ENCODE results near the gene BST2. TPM values are rescaled to one million over a fixed set of nuclear protein-coding genes. Genes with fewer than 3 reads are reported as not detected.

Gene BST2
- total and polyA plus RNA-seq, 9 of the 15 experiments (the other 6 are each of a cell fraction or from before 2014, with no cell fraction given): 11.2 to 232 (median 151) TPM

GRCh38 chr19:17402982-17403855 is 2.2 kb downstream of the BST2 start:
- H3K9me1 ChIP-seq (ENCODE audit: control insufficient read depth, insufficient read depth, low read length): no peaks in the 10 kb centered on the region
- 18% methylated on average over 16 of the region's 36 CpGs for WGBS (ENCODE audit: insufficient coverage, low coverage, missing lambda C conversion rate)
- peak overlapping the region; percentile 41 to 93; a peak in 3 of 4 replicates for H3K9ac ChIP-seq (ENCODE audit: insufficient read depth in 1 of 2, low read depth in 2 of 2, low read length in 2 of 2)
- BruUV-seq (replicated peaks): TSS peak; percentile 55
- peak; percentile 62 for ATAC-seq
- H3K9me3 ChIP-seq (replicated peaks; ENCODE audit: control insufficient read depth, insufficient read depth, low read depth, low read length): no peaks in the 10 kb centered on the region
- peaks cover 34% of the 10 kb centered on the region; the same call in 2 of the 3 replicates for H3K36me3 ChIP-seq (ENCODE audit: control insufficient read depth, insufficient read depth, low read length)
- POLR2A ChIA-PET: interaction anchor here (0.5 to 1.0 kb wide), 4 partner anchors 16 to 924 kb away, joined by 3 read pairs; partner anchors contain the start of gene MVB12A
- peaks cover 62% of the 10 kb centered on the region for H3K79me2 ChIP-seq (ENCODE audit: control insufficient read depth, insufficient read depth, low read length)
- peak overlapping the region; percentile 69; the same call in 2 of the 3 replicates for H3K27ac ChIP-seq (ENCODE audit: extremely low read depth, low read depth, low read length)
- in situ Hi-C loops (cut with MboI): no loop called here
- FAIRE-seq: peak; percentile 46
- H4K20me1 ChIP-seq (replicated peaks; ENCODE audit: control insufficient read depth, insufficient read depth, low read length): 0 out of 2 replicates have a peak, but pooled peaks cover 3% of the 10 kb centered on the region
- peak; percentile 67 to 98 (median 97) for DNase-seq (ENCODE audit: extremely low read depth in 1 of 4, low spot score in 3 of 4)
- intact Hi-C loops (cut with micrococcal nuclease): no loop called here
- H3K27me3 ChIP-seq (ENCODE audit: control insufficient read depth in 2 of 2, insufficient read depth in 2 of 2, low read length in 2 of 2): no peaks in the 10 kb centered on the region
- peak overlapping the region; percentile 92 for H3K4me2 ChIP-seq (ENCODE audit: insufficient read depth, low read length)
- H3K4me3 ChIP-seq: peak overlapping the region; percentile 53
- peaks cover 21 to 44% of the 10 kb centered on the region in 2 experiments; a peak in 4 of 5 replicates for H3K4me1 ChIP-seq (replicated peaks in 1 of 2; ENCODE audit: control insufficient read depth in 2 of 2, insufficient read depth in 2 of 2, low read length in 2 of 2)
- H2AFZ ChIP-seq (ENCODE audit: low read depth, low read length): no peak overlapping the region
- CTCF ChIA-PET (ENCODE audit: low intra/inter-chr PET ratio): no interaction called here
- no peak for TF ChIP-seq MBD1 (CRISPR knock-in tag; IDR thresholded peaks at IDR 0.05)
- no peak for TF ChIP-seq ZNF41 (CRISPR knock-in tag; conservative IDR thresholded peaks at IDR 0.05)
- TF ChIP-seq PRDM10 (IDR thresholded peaks at IDR 0.05; ENCODE audit: partially characterized antibody): no peak
- TF ChIP-seq ZNF212 (CRISPR knock-in tag; IDR thresholded peaks at IDR 0.05): no peak
- TF ChIP-seq DMBX1 (CRISPR knock-in tag; IDR thresholded peaks at IDR 0.05; ENCODE audit: borderline replicate concordance): no peak
- TF ChIP-seq BRF1 (IDR thresholded peaks at IDR 0.05; ENCODE audit: borderline replicate concordance, extremely low read depth, insufficient read length): no peak
- peak; percentile 88 for TF ChIP-seq NFIC (IDR thresholded peaks at IDR 0.05)
- peak; percentile 69 for TF ChIP-seq SP1 (CRISPR knock-in tag; IDR thresholded peaks at IDR 0.05)
- no peak for TF ChIP-seq HOXB6 (CRISPR knock-in tag; IDR thresholded peaks at IDR 0.05; ENCODE audit: borderline replicate concordance)
- no peak for TF ChIP-seq SLC30A9 (CRISPR knock-in tag; IDR thresholded peaks at IDR 0.05)
- TF ChIP-seq ZBED1 (IDR thresholded peaks at IDR 0.05): no peak
- 0 out of 2 replicates have a peak, but pooled peaks have one; percentile 21 for TF ChIP-seq ZC3H4 (CRISPR knock-in tag; IDR thresholded peaks at IDR 0.05; ENCODE audit: borderline replicate concordance)
- 0 out of 2 replicates have a peak, but pooled peaks have one; percentile 30 for TF ChIP-seq FOXJ2 (tag; IDR thresholded peaks at IDR 0.05)
- no peak for TF ChIP-seq HMG20B (CRISPR knock-in tag; IDR thresholded peaks at IDR 0.05)
- no peak for TF ChIP-seq KDM5B (IDR thresholded peaks at IDR 0.05; ENCODE audit: insufficient replicate concordance, low read depth, low read length)
- no peak for TF ChIP-seq ZNF79 (CRISPR knock-in tag; IDR thresholded peaks at IDR 0.05; ENCODE audit: low read depth)
- no peak for TF ChIP-seq TAF9B (IDR thresholded peaks at IDR 0.05; ENCODE audit: partially characterized antibody)
